ENCODE results near the gene OCLN.

- no peak for TF ChIP-seq CTCF (IDR thresholded peaks at IDR 0.05; ENCODE audit: poor library complexity, severe bottlenecking)
- no peak for TF ChIP-seq EZH2 (IDR thresholded peaks at IDR 0.05; ENCODE audit: borderline replicate concordance, insufficient read depth, low read length, poor library complexity, severe bottlenecking)
- TF ChIP-seq POLR2AphosphoS5 (IDR thresholded peaks at IDR 0.05): no peak
- TF ChIP-seq, protein P1, sequence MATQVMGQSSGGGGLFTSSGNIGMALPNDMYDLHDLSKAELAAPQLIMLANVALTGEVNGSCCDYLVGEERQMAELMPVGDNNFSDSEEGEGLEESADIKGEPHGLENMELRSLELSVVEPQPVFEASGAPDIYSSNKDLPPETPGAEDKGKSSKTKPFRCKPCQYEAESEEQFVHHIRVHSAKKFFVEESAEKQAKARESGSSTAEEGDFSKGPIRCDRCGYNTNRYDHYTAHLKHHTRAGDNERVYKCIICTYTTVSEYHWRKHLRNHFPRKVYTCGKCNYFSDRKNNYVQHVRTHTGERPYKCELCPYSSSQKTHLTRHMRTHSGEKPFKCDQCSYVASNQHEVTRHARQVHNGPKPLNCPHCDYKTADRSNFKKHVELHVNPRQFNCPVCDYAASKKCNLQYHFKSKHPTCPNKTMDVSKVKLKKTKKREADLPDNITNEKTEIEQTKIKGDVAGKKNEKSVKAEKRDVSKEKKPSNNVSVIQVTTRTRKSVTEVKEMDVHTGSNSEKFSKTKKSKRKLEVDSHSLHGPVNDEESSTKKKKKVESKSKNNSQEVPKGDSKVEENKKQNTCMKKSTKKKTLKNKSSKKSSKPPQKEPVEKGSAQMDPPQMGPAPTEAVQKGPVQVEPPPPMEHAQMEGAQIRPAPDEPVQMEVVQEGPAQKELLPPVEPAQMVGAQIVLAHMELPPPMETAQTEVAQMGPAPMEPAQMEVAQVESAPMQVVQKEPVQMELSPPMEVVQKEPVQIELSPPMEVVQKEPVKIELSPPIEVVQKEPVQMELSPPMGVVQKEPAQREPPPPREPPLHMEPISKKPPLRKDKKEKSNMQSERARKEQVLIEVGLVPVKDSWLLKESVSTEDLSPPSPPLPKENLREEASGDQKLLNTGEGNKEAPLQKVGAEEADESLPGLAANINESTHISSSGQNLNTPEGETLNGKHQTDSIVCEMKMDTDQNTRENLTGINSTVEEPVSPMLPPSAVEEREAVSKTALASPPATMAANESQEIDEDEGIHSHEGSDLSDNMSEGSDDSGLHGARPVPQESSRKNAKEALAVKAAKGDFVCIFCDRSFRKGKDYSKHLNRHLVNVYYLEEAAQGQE (IDR thresholded peaks at IDR 0.05; ENCODE audit: borderline replicate concordance): no peak
Measured at GRCh38 chr5:69504036-69504435, 11.4 kb downstream of the OCLN start.

Measured in neural cell (in vitro differentiated cells).